Measurements from ENCODE around the gene EPB41L5.

DNA sequence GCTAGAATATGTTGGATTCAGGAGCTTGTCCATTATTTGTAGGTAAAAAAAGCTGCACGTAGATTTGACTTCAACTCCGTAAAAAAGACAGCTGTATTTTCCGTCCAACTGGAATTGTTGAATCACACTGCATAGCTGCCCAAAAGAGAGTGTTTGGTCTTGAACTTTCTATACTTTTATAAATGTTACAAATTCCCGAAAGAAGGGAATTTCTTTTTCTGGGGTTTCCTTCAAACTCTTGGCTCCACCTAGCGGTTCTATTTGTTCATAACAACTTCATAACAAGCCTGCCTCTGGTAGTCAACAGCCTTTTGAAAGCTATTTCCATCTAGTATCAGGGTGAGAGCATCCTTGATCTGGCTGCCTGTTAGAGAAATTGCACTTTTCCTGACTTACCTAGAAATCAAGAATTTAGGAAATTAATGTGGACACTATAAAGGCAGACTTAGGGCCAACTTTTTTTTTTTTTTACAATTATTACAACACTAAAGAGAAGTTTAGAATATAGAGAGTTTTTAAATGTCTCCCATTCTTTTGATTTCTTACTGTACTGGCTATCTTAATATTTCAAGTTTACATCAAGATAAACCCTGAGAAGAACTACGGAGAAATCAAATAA lies 162.2 kb downstream of the EPB41L5 start:
- TF ChIP-seq, protein P1, sequence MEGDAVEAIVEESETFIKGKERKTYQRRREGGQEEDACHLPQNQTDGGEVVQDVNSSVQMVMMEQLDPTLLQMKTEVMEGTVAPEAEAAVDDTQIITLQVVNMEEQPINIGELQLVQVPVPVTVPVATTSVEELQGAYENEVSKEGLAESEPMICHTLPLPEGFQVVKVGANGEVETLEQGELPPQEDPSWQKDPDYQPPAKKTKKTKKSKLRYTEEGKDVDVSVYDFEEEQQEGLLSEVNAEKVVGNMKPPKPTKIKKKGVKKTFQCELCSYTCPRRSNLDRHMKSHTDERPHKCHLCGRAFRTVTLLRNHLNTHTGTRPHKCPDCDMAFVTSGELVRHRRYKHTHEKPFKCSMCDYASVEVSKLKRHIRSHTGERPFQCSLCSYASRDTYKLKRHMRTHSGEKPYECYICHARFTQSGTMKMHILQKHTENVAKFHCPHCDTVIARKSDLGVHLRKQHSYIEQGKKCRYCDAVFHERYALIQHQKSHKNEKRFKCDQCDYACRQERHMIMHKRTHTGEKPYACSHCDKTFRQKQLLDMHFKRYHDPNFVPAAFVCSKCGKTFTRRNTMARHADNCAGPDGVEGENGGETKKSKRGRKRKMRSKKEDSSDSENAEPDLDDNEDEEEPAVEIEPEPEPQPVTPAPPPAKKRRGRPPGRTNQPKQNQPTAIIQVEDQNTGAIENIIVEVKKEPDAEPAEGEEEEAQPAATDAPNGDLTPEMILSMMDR (conservative IDR thresholded peaks at IDR 0.05; ENCODE audit: low read length) = peak; percentile 98
- TF ChIP-seq EZH2phosphoT487 (IDR thresholded peaks at IDR 0.05; ENCODE audit: borderline replicate concordance, low read depth, low read length) = no peak
